HepG2 (cell line): ENCODE results near the gene WDSUB1. TPM values are rescaled to one million over a fixed set of nuclear protein-coding genes. Genes with fewer than 3 reads are reported as not detected.

ENCODE experiments used
- ATAC-seq: fragments of 200-7000 bp; cut with Tn5 transposase; 3 replicates; pipeline ENCODE4 v1.9.1; 2020; ENCODE audit warnings: mild to moderate bottlenecking, moderate library complexity
- BruUV-seq: library from RNA; stranded (reverse); fragments of 400-500 nt; replicated peaks from 2 replicates; lab custom pipeline; 2021; lab: Mats Ljungman, UMichigan
- CTCF ChIA-PET: fragments of 300-600 bp; formaldehyde crosslinking; extraction: SDS; loops from one replicate; lab custom pipeline; 2021; ENCODE audit warnings: low total read pairs, inconsistent platforms, low intra/inter-chr PET ratio; lab: Yijun Ruan, JAX
- POLR2A ChIA-PET: fragments of 350-600 bp; sonication (Branson Sonifier 250); formaldehyde crosslinking; loops from one replicate; lab custom pipeline; 2020; ENCODE audit warnings: antibody characterized with exemption, inconsistent platforms; lab: Yijun Ruan, JAX
- DNase-seq: peaks from one replicate; pipeline ENCODE4 v3.0.0-alpha.2; 2015; ENCODE audit warnings: low spot score
- FAIRE-seq: peaks from 3 replicates; lab custom pipeline; 2011; peaks lifted over from hg19 to GRCh38; lab: Jason Lieb, UNC
- H2AFZ ChIP-seq: one replicate; pipeline ENCODE4 v1.6.1; 2011; ENCODE audit warnings: low read length, inconsistent platforms
- H3K27ac ChIP-seq: fragments of 300-600 bp; 3 replicates; pipeline ENCODE4 v1.8.0; 2011; ENCODE audit warnings: mixed run types, mild to moderate bottlenecking, mixed read lengths, low read length, inconsistent platforms; ENCODE audit not compliant: insufficient read depth; ENCODE audit errors: extremely low read length
- H3K27me3 ChIP-seq, 2 experiments: fragments of 200-600 bp in 1 of 2; 2 replicates in 1 of 2; 3 replicates in 1 of 2; pipeline versions ENCODE4 v1.6.0 to v1.8.0; 2011; ENCODE audit warnings: low read length in 2 of 2, mild to moderate bottlenecking in 2 of 2, moderate library complexity in 2 of 2, inconsistent platforms in 1 of 2; ENCODE audit not compliant: insufficient read depth in 2 of 2, control insufficient read depth in 1 of 2
- H3K36me3 ChIP-seq, 2 experiments: fragments of 200-600 bp in 1 of 2; replicated peaks in 1 of 2; 2 replicates in 1 of 2; 3 replicates in 1 of 2; pipeline versions ENCODE4 v1.5.1 to v1.8.0; 2011; ENCODE audit warnings: low read length in 2 of 2, inconsistent platforms in 1 of 2; ENCODE audit not compliant: insufficient read depth in 2 of 2, control insufficient read depth in 1 of 2
- H3K4me1 ChIP-seq: 2 replicates; pipeline ENCODE4 v1.5.1; 2012; ENCODE audit warnings: low read length, inconsistent platforms; ENCODE audit not compliant: insufficient read depth
- H3K4me2 ChIP-seq: 2 replicates; pipeline ENCODE4 v1.6.0; 2011; ENCODE audit warnings: low read depth, low read length, inconsistent platforms
- H3K4me3 ChIP-seq, 3 experiments: fragments of 200-600 bp in 1 of 3; sonication (generic), shearing (Covaris generic) in 1 of 3; replicated peaks in 1 of 3; 2 replicates each; pipeline ENCODE4 v1.5.1; 2011 to 2016; ENCODE audit warnings: low read length in 3 of 3, inconsistent platforms in 2 of 3, low read depth in 2 of 3, mild to moderate bottlenecking in 2 of 3, control low read depth in 1 of 3, mixed read lengths in 1 of 3; ENCODE audit not compliant: insufficient read depth in 1 of 3
- H3K79me2 ChIP-seq: one replicate; pipeline ENCODE4 v1.6.1; 2011; ENCODE audit warnings: low read length, inconsistent platforms; ENCODE audit not compliant: insufficient read depth
- H3K9ac ChIP-seq: 2 replicates; pipeline ENCODE4 v1.6.0; 2011; ENCODE audit warnings: mild to moderate bottlenecking, low read depth, low read length, inconsistent platforms; ENCODE audit not compliant: insufficient read depth
- H3K9me3 ChIP-seq: 2 replicates; pipeline ENCODE4 v1.5.1; 2012; ENCODE audit warnings: mild to moderate bottlenecking, low read length
- H4K20me1 ChIP-seq: 2 replicates; pipeline ENCODE4 v1.6.0; 2011; ENCODE audit warnings: inconsistent platforms, mild to moderate bottlenecking, low read length, moderate library complexity; ENCODE audit not compliant: insufficient read depth
- ATF2 ChIP-seq: sonication (generic); formaldehyde crosslinking; IDR thresholded peaks from 2 replicates; pipeline ENCODE4 v1.4.0; 2020; ENCODE audit warnings: missing genetic modification reagents
- ATF3 ChIP-seq: sonication (generic); formaldehyde crosslinking; IDR thresholded peaks from 2 replicates; pipeline ENCODE4 v1.4.0; 2020; ENCODE audit warnings: missing genetic modification reagents
- BCLAF1 ChIP-seq: fragments of 450-650 bp; IDR thresholded peaks from 2 replicates; pipeline ENCODE4 v1.6.1; 2017; ENCODE audit warnings: mild to moderate bottlenecking
- CENPX ChIP-seq: sonication (generic); formaldehyde crosslinking; IDR thresholded peaks from 2 replicates; pipeline ENCODE4 v1.9.0; 2021; ENCODE audit warnings: mild to moderate bottlenecking, missing genetic modification reagents, moderate library complexity
- FOSL2 ChIP-seq: sonication (generic); formaldehyde crosslinking; IDR thresholded peaks from 2 replicates; pipeline ENCODE4 v1.4.0; 2020; ENCODE audit warnings: missing genetic modification reagents
- MBD4 ChIP-seq: IDR thresholded peaks from 2 replicates; pipeline ENCODE4 v1.6.1; 2012; ENCODE audit warnings: low read length, inconsistent platforms, borderline replicate concordance
- NFATC3 ChIP-seq: sonication (generic); formaldehyde crosslinking; IDR thresholded peaks from 2 replicates; pipeline ENCODE4 v1.5.1; 2020; ENCODE audit warnings: mild to moderate bottlenecking, missing genetic modification reagents
- SUZ12 ChIP-seq: fragments of 150-350 bp; IDR thresholded peaks from 2 replicates; pipeline ENCODE4 v1.6.1; 2014; ENCODE audit warnings: low read depth, low read length
- TGIF2 ChIP-seq: IDR thresholded peaks from 2 replicates; pipeline ENCODE4 v1.6.1; 2016; ENCODE audit warnings: control low read depth, missing compliant biosample characterization
- XRCC5 ChIP-seq: fragments of 200-400 bp; formaldehyde crosslinking; optimal IDR thresholded peaks from 2 replicates; pipeline ENCODE3; 2017; ENCODE audit warnings: mild to moderate bottlenecking, low read length
- ZBTB10 ChIP-seq: sonication (generic); formaldehyde crosslinking; IDR thresholded peaks from 2 replicates; pipeline ENCODE4 v1.4.0; 2020; ENCODE audit warnings: missing genetic modification reagents, borderline replicate concordance
- ZNF24 ChIP-seq: fragments of 450-650 bp; IDR thresholded peaks from 2 replicates; pipeline ENCODE4 v1.6.1; 2017; ENCODE audit warnings: antibody characterized with exemption, mild to moderate bottlenecking
- ZNF253 ChIP-seq: sonication (generic); formaldehyde crosslinking; IDR thresholded peaks from 2 replicates; pipeline ENCODE4 v1.8.0; 2022; ENCODE audit warnings: mild to moderate bottlenecking, missing genetic modification reagents, borderline replicate concordance
- ZNF609 ChIP-seq: sonication (generic); formaldehyde crosslinking; IDR thresholded peaks from 2 replicates; pipeline ENCODE4 v1.4.0; 2020; ENCODE audit warnings: mild to moderate bottlenecking, missing genetic modification reagents, borderline replicate concordance
- WGBS: methylation state at CpG from one replicate; pipeline ENCODE4 v1.1.6; 2017; ENCODE audit warnings: low lambda C conversion rate; 5-methylcytosine and 5-hydroxymethylcytosine counted together
- in situ Hi-C: cut with HindIII; loops from 2 replicates; pipeline ENCODE4 v1.10.0; 2017; ENCODE audit warnings: low pct_unique_long_range_greater_than_20kb; ENCODE audit not compliant: extremely low pct_ligation_motif_present
- intact Hi-C: fragments of 100-400 bp; cut with micrococcal nuclease; formaldehyde crosslinking; loops from one replicate; pipeline ENCODE4 v1.10.0; 2022; ENCODE audit not compliant: unreplicated experiment
- polyA plus RNA-seq, 8 experiments: library from polyadenylated mRNA; depleted of rRNA in 3 of 8; stranded (reverse) in 7 of 8; unstranded in 1 of 8; fragments of >200 nt; fragmentation: Illumina TruSeq in 4 of 8; extraction: Trizol in 4 of 8; gene quantifications; 2 replicates each; pipeline versions ENCODE4 v1.2.1 to v1.2.3, GENCODE V29; 2011 to 2016; ENCODE audit warnings: low read depth in 4 of 8, missing spikeins in 1 of 8, mixed read lengths in 1 of 8; ENCODE audit not compliant: insufficient read depth in 1 of 8
- total RNA-seq, 5 experiments: library from RNA; depleted of rRNA; stranded (reverse); fragments of >200 nt; fragmentation: Illumina TruSeq; extraction: Trizol; gene quantifications; 2 replicates each; pipeline ENCODE4 v1.2.3, GENCODE V29; 2016; ENCODE audit warnings: low read depth in 1 of 5

The WDSUB1 gene
- total and polyA plus RNA-seq, 2 of the 13 experiments (the other 11 are each of a cell fraction or from before 2014, with no cell fraction given) = 10.1 to 10.7 TPM

- no peak overlapping the region for H3K4me3 ChIP-seq
- WGBS = 78% methylated on average over 6 of the region's 6 CpGs
- H3K4me1 ChIP-seq = no peaks in the 10 kb centered on the region
- POLR2A ChIA-PET = no interaction called here
- FAIRE-seq = no peak
- H3K36me3 ChIP-seq = no peaks in the 10 kb centered on the region
- BruUV-seq = no TSS peak
- no peak overlapping the region for H3K27ac ChIP-seq
- H3K9ac ChIP-seq = no peak overlapping the region
- no peak for ATAC-seq
- no peaks in the 10 kb centered on the region for H3K27me3 ChIP-seq
- no peak for DNase-seq
- no peaks in the 10 kb centered on the region for H3K79me2 ChIP-seq
- intact Hi-C loops = no loop called here
- H3K4me2 ChIP-seq = no peak overlapping the region
- CTCF ChIA-PET = no interaction called here
- in situ Hi-C loops = no loop called here
- H4K20me1 ChIP-seq = no peaks in the 10 kb centered on the region
- no peaks in the 10 kb centered on the region for H3K9me3 ChIP-seq
- H2AFZ ChIP-seq = no peak overlapping the region
- TF ChIP-seq BCLAF1 (no peak), ATF2 (CRISPR knock-in tag) (no peak), CENPX (no peak), ZBTB10 (CRISPR knock-in tag) (no peak), FOSL2 (no peak), ATF3 (CRISPR knock-in tag) (no peak), MBD4 (no peak), ZNF253 (CRISPR knock-in tag) (no peak), TGIF2 (CRISPR knock-in tag) (no peak), SUZ12 (no peak), ZNF24 (no peak), XRCC5 (no peak), NFATC3 (CRISPR knock-in tag) (no peak), ZNF609 (CRISPR knock-in tag) (no peak)
These were observed 68.1 kb downstream of the WDSUB1 start for GRCh38 chr2:159218389-159218788.
